Neuron (in vitro differentiated cells): ENCODE results near the gene FBP1.
"Not testable (repeated sequence)": the region's sequence is repeated elsewhere in the genome, so short reads cannot be mapped to it uniquely, and the experiment has no call there.

Experiments used
- H2AFZ ChIP-seq: one replicate; pipeline ENCODE4 v1.6.1; 2013; ENCODE audit warnings: low read depth, mild to moderate bottlenecking, inconsistent platforms, low read length, moderate library complexity
- H3K27me3 ChIP-seq: one replicate; pipeline ENCODE4 v1.6.1; 2013; ENCODE audit warnings: low read length; ENCODE audit not compliant: insufficient read depth
- H3K36me3 ChIP-seq: one replicate; pipeline ENCODE4 v1.6.1; 2013; ENCODE audit warnings: low read length; ENCODE audit not compliant: insufficient read depth
- H3K4me1 ChIP-seq: one replicate; pipeline ENCODE4 v1.6.1; 2013; ENCODE audit warnings: low read length; ENCODE audit not compliant: insufficient read depth
- H3K4me3 ChIP-seq: 2 replicates; pipeline ENCODE4 v1.5.1; 2013; ENCODE audit warnings: mild to moderate bottlenecking, low read length, moderate library complexity
- H3K9me3 ChIP-seq: one replicate; pipeline ENCODE4 v1.6.1; 2013; ENCODE audit warnings: low read length

Gene FBP1

GRCh38 chr9:94599102-94599501, 40.2 kb downstream of the FBP1 start:
- H3K36me3 ChIP-seq = no peaks in the 10 kb centered on the region
- no peaks in the 10 kb centered on the region for H3K27me3 ChIP-seq
- no peak overlapping the region for H3K4me3 ChIP-seq
- H2AFZ ChIP-seq = no peak overlapping the region
- H3K9me3 ChIP-seq = no peaks in the 10 kb centered on the region
- no peaks in the 10 kb centered on the region for H3K4me1 ChIP-seq

GRCh38 chr9:94593459-94594345, 45.6 kb downstream of the FBP1 start, which contains the start of gene FBP2:
FBP2 (minus strand) TSS chr9:94593824; CDS start chr9:94593726, 98 bp downstream.
- Histone ChIP-seq H3K27me3 (no peaks in the 10 kb centered on the region), H3K4me3 (no peak within 1 kb of the TSS), H3K4me1 (no peaks in the 10 kb centered on the region), H2AFZ (no peak within 1 kb of the TSS), H3K9me3 (no peaks in the 10 kb centered on the region), H3K36me3 (no peaks in the 10 kb centered on the region)

GRCh38 chr9:94592683-94593082, 46.6 kb downstream of the FBP1 start:
- H3K36me3 ChIP-seq, H3K27me3 ChIP-seq, H3K4me1 ChIP-seq, H3K4me3 ChIP-seq, H2AFZ ChIP-seq, H3K9me3 ChIP-seq: not testable (repeated sequence)

- Histone ChIP-seq H3K4me3 (no peak overlapping the region), H3K27me3 (no peaks in the 10 kb centered on the region), H2AFZ (no peak overlapping the region), H3K9me3 (no peaks in the 10 kb centered on the region), H3K36me3 (no peaks in the 10 kb centered on the region), H3K4me1 (no peaks in the 10 kb centered on the region)
Observed at GRCh38 chr9:94591876-94592275, 47.4 kb downstream of the FBP1 start.

DNA sequence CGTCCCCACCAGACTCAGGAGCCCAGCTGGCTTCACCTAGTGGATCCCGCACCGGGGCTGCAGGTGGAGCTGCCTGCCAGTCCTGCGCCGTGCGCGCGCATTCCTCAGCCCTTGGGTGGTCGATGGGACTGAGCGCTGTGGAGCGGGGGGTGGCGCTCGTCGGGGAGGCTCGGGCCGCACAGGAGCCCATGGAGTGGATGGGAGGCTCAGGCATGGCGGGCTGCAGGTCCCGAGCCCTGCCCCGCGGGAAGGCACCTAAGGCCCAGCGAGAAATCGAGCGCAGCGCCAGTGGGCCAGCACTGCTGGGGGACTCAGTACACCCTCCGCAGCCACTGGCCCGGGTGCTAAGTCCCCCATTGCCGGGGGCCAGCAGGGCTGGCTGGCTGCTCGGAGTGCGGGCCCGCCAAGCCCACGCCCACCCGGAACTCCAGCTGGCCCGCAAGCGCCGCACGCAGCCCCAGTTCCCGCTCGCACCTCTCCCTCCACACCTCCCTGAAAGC, 48.2 kb downstream of the FBP1 start:
- H3K36me3 ChIP-seq, H3K4me3 ChIP-seq, H3K4me1 ChIP-seq, H2AFZ ChIP-seq, H3K27me3 ChIP-seq, H3K9me3 ChIP-seq: not testable (repeated sequence)

DNA sequence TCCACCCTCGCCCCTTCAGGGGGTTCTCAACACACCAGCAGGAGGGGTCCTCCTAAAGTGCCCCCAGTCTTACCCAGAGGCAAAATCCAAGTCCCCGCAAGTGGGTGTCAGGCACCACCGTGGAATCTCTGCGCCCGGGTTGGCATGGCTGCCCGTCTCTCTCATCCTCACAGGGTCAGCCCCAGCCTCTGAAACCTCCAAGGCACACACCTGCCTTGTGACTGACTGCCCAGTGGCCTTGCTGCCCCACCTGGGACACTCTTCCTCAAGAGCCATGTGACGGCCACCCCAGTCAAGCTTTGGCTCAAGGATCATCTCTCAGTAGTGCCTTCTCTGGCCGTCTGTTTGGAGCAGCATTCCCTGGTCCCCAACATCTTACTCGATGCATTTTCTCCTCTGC, 50.6 kb downstream of the FBP1 start:
- Histone ChIP-seq H3K27me3 (no peaks in the 10 kb centered on the region), H3K36me3 (no peaks in the 10 kb centered on the region), H2AFZ (no peak overlapping the region), H3K4me1 (no peaks in the 10 kb centered on the region), H3K4me3 (no peak overlapping the region), H3K9me3 (no peaks in the 10 kb centered on the region)

- Histone ChIP-seq H3K4me3 (no peak overlapping the region), H3K9me3 (no peaks in the 10 kb centered on the region), H3K27me3 (no peaks in the 10 kb centered on the region), H3K36me3 (no peaks in the 10 kb centered on the region), H2AFZ (no peak overlapping the region), H3K4me1 (no peaks in the 10 kb centered on the region)
Observed at GRCh38 chr9:94586814-94587213, 52.5 kb downstream of the FBP1 start.

DNA sequence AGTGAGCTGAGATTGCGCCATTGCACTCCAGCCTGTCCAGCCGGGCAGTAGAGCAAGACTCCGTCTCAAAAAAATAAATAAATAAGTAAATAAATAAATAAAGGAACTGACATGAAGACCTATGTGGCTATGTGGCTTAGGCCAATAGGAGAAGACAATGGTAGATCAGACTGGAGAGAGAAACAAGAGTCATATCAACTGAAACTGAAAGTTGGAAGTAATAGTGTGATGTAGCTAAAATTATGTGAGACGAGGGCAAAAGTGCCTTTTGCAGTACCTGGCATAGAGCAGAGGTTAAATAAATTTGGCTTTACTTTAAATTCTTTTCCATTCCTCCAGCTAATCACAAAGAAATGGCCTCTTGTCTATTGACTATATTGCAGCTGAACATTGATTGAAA, 53.0 kb downstream of the FBP1 start:
- H3K4me1 ChIP-seq = no peaks in the 10 kb centered on the region
- H3K36me3 ChIP-seq = no peaks in the 10 kb centered on the region
- no peak overlapping the region for H3K4me3 ChIP-seq
- no peak overlapping the region for H2AFZ ChIP-seq
- no peaks in the 10 kb centered on the region for H3K27me3 ChIP-seq
- H3K9me3 ChIP-seq = no peaks in the 10 kb centered on the region

- H3K4me1 ChIP-seq = no peaks in the 10 kb centered on the region
- no peaks in the 10 kb centered on the region for H3K36me3 ChIP-seq
- H2AFZ ChIP-seq = no peak overlapping the region
- no peaks in the 10 kb centered on the region for H3K27me3 ChIP-seq
- no peaks in the 10 kb centered on the region for H3K9me3 ChIP-seq
- H3K4me3 ChIP-seq = no peak overlapping the region
Observed at GRCh38 chr9:94584555-94584954, 54.8 kb downstream of the FBP1 start.

DNA sequence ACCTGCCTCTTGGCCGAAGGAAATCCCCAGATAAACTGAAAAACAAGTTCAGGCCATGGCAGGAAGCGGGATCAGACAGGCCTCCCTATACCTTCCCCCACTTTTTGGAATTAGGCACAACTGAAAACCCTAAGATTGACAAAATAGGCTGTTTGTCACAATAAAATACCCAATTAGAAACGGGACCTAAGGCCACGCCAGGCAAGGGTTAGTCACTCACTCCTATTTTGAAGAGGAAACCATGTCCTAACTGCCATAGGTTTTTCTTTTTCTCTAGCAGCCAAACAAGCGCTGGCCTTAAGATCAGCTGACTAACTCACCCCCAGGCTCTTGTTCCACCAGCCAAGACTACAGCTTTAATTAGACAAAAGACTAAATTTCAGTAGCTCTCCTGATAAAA, 57.6 kb downstream of the FBP1 start:
- Histone ChIP-seq H3K4me3 (no peak overlapping the region), H2AFZ (no peak overlapping the region), H3K36me3 (no peaks in the 10 kb centered on the region), H3K9me3 (no peaks in the 10 kb centered on the region), H3K27me3 (no peaks in the 10 kb centered on the region), H3K4me1 (no peaks in the 10 kb centered on the region)

GRCh38 chr9:94577571-94577970, 61.7 kb downstream of the FBP1 start:
- no peaks in the 10 kb centered on the region for H3K4me1 ChIP-seq
- no peaks in the 10 kb centered on the region for H3K9me3 ChIP-seq
- no peaks in the 10 kb centered on the region for H3K36me3 ChIP-seq
- no peak overlapping the region for H2AFZ ChIP-seq
- H3K4me3 ChIP-seq = no peak overlapping the region
- H3K27me3 ChIP-seq = no peaks in the 10 kb centered on the region

GRCh38 chr9:94577036-94577435, 62.3 kb downstream of the FBP1 start:
- no peak overlapping the region for H2AFZ ChIP-seq
- H3K27me3 ChIP-seq = no peaks in the 10 kb centered on the region
- no peaks in the 10 kb centered on the region for H3K9me3 ChIP-seq
- H3K4me1 ChIP-seq = no peaks in the 10 kb centered on the region
- H3K36me3 ChIP-seq = no peaks in the 10 kb centered on the region
- no peak overlapping the region for H3K4me3 ChIP-seq

- Histone ChIP-seq H3K27me3 (no peaks in the 10 kb centered on the region), H3K4me3 (no peak overlapping the region), H3K4me1 (no peaks in the 10 kb centered on the region), H2AFZ (no peak overlapping the region), H3K9me3 (no peaks in the 10 kb centered on the region), H3K36me3 (no peaks in the 10 kb centered on the region)
Observed at GRCh38 chr9:94576131-94576530, 63.2 kb downstream of the FBP1 start.
